Activated T-cell treated with anti-CD3 and anti-CD28 coated beads for 1 hour (primary cell): ENCODE results near the gene FOCAD.

Experiments used
- DNase-seq: peaks from one replicate; pipeline ENCODE4 v3.0.0-alpha.2; 2020; ENCODE audit warnings: low read depth

Gene FOCAD

GRCh38 chr9:20880271-20880670, 196.2 kb downstream of the FOCAD start:
- DNase-seq = no peak

GRCh38 chr9:20880675-20881074, 196.6 kb downstream of the FOCAD start:
- DNase-seq = no peak

- DNase-seq = peak; percentile 58
Measured at GRCh38 chr9:20884985-20885593, 201.0 kb downstream of the FOCAD start.

GRCh38 chr9:20898885-20899554, 215.0 kb downstream of the FOCAD start:
- DNase-seq = no peak

- DNase-seq = no peak
Measured at GRCh38 chr9:20903212-20903611, 219.2 kb downstream of the FOCAD start.

- DNase-seq = no peak
Measured at GRCh38 chr9:20904995-20905394, 220.9 kb downstream of the FOCAD start.

- DNase-seq = no peak
Measured at GRCh38 chr9:20906326-20906725, 222.3 kb downstream of the FOCAD start.

GRCh38 chr9:20908461-20908860, 224.4 kb downstream of the FOCAD start:
- DNase-seq = no peak

- DNase-seq = no peak
Measured at GRCh38 chr9:20914556-20914955, 230.5 kb downstream of the FOCAD start.

- no peak for DNase-seq
Measured at GRCh38 chr9:20921362-20921761, 237.3 kb downstream of the FOCAD start.

- no peak for DNase-seq
Measured at GRCh38 chr9:20925256-20926045, 241.4 kb downstream of the FOCAD start.

- no peak for DNase-seq
Measured at GRCh38 chr9:20929276-20929675, 245.2 kb downstream of the FOCAD start.

- DNase-seq = no peak
Measured at GRCh38 chr9:20930836-20931235, 246.8 kb downstream of the FOCAD start.

GRCh38 chr9:20940447-20941173, 256.6 kb downstream of the FOCAD start:
- DNase-seq = no peak

- peak; percentile 19 for DNase-seq
Measured at GRCh38 chr9:20941174-20941690, 257.2 kb downstream of the FOCAD start.

GRCh38 chr9:20944507-20944906, 260.4 kb downstream of the FOCAD start:
- no peak for DNase-seq

- no peak for DNase-seq
Measured at GRCh38 chr9:20945269-20945668, 261.2 kb downstream of the FOCAD start.

GRCh38 chr9:20945856-20946255, 261.8 kb downstream of the FOCAD start:
- DNase-seq = no peak

GRCh38 chr9:20948703-20949102, 264.6 kb downstream of the FOCAD start:
- DNase-seq = no peak

GRCh38 chr9:20950707-20951106, 266.6 kb downstream of the FOCAD start:
- DNase-seq = no peak

GRCh38 chr9:20962536-20963225, 278.6 kb downstream of the FOCAD start:
- no peak for DNase-seq

GRCh38 chr9:20972684-20973083, 288.6 kb downstream of the FOCAD start:
- DNase-seq = no peak
